AG04449 (cell line): Measurements from ENCODE around the gene USP5.
A peak's percentile ranks its signal among the peaks of the same experiment; 100 is the strongest.

Source experiments
- CTCF ChIA-PET: fragments of 350-600 bp; formaldehyde crosslinking; extraction: SDS; loops from one replicate; lab custom pipeline; 2021; ENCODE audit warnings: antibody characterized with exemption; lab: Yijun Ruan, JAX
- POLR2A ChIA-PET: fragments of 400-600, 350-600 bp; formaldehyde crosslinking; extraction: SDS; loops from one replicate; lab custom pipeline; 2020; ENCODE audit warnings: antibody characterized with exemption, inconsistent platforms; lab: Yijun Ruan, JAX
- DNase-seq: peaks from one replicate; pipeline ENCODE4 v3.0.0-alpha.2; 2010; ENCODE audit warnings: low read depth, low spot score
- H3K4me3 ChIP-seq: 2 replicates; pipeline ENCODE4 v1.5.1; 2011; ENCODE audit warnings: low read depth, mild to moderate bottlenecking, control low read depth, low read length
- TF ChIP-seq, protein P1 (sequence below): IDR thresholded peaks from one replicate; pipeline ENCODE4 v1.5.1; 2011; ENCODE audit warnings: mild to moderate bottlenecking, moderate library complexity, low read length, control low read depth, inconsistent platforms; ENCODE audit not compliant: insufficient read depth; ENCODE audit errors: missing control alignments

Gene USP5, protein sequence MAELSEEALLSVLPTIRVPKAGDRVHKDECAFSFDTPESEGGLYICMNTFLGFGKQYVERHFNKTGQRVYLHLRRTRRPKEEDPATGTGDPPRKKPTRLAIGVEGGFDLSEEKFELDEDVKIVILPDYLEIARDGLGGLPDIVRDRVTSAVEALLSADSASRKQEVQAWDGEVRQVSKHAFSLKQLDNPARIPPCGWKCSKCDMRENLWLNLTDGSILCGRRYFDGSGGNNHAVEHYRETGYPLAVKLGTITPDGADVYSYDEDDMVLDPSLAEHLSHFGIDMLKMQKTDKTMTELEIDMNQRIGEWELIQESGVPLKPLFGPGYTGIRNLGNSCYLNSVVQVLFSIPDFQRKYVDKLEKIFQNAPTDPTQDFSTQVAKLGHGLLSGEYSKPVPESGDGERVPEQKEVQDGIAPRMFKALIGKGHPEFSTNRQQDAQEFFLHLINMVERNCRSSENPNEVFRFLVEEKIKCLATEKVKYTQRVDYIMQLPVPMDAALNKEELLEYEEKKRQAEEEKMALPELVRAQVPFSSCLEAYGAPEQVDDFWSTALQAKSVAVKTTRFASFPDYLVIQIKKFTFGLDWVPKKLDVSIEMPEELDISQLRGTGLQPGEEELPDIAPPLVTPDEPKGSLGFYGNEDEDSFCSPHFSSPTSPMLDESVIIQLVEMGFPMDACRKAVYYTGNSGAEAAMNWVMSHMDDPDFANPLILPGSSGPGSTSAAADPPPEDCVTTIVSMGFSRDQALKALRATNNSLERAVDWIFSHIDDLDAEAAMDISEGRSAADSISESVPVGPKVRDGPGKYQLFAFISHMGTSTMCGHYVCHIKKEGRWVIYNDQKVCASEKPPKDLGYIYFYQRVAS

DNA sequence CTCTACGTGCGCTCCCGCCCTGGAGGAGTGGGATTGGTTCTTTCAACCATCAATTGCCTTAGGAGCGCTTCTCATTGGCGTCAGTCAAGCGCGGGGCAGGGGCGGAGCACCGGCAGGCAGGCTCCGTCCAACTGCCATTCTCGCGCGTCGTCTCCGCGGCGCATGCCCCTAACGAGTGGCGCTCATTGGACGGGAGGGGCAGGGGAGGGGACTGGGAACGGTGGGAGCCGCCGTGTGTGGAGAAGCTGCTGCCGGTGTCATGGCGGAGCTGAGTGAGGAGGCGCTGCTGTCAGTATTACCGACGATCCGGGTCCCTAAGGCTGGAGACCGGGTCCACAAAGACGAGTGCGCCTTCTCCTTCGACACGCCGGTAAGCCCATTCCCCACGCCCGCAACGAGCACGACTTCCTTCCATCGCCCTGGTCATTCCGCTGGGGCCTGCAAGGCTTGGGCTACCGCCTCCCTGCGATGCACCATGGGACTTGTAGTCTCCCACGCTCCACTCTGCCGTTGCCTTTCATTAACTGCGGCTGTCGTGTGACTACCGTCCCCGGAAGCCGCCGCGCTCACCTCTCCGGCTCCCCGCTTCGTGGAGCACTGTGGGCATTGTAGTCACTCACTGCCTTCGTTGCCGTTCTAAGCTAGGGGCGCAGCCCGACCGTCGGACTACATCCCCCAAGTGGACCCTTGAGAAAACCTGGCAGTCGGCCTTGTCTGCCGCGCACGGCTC lies at the start of gene USP5:
TSS of gene USP5 (plus strand) at position 230 of the 730 bp plus-strand sequence. CDS start at position 260, 30 bp downstream.
- CTCF ChIA-PET = interaction anchor here (1.1 to 18.1 kb wide), 9 partner anchors 11 to 168 kb away, joined by 3 to 316 read pairs (median 12); partner anchors contain the start of genes GNB3, MLF2, P3H3 and PTMS
- POLR2A ChIA-PET = interaction anchor here (1.0 to 8.8 kb wide), 11 partner anchors 11 to 313 kb away, joined by 3 to 164 read pairs (median 8); partner anchors contain the start of genes GNB3, MLF2, P3H3 and PTMS

DNA sequence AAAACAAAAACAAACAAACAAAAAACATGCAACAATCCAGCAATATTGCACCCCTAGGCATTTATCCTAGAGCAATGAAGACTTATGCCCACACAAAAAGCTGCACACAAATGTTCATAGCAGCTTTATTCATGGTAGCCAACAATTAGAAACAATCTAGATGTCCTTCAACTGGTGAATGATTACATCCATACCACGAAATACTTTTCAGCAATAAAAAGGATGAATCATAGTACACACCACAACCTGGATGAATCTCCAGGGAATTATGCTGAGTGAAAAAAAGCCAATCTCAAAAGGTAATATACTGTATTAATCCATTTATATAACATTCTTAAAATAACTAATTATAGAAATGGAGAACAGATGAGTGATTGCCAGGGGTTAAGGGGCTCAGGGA lies 44.8 kb upstream of the USP5 start:
- DNase-seq = no peak
- TF ChIP-seq, protein P1, sequence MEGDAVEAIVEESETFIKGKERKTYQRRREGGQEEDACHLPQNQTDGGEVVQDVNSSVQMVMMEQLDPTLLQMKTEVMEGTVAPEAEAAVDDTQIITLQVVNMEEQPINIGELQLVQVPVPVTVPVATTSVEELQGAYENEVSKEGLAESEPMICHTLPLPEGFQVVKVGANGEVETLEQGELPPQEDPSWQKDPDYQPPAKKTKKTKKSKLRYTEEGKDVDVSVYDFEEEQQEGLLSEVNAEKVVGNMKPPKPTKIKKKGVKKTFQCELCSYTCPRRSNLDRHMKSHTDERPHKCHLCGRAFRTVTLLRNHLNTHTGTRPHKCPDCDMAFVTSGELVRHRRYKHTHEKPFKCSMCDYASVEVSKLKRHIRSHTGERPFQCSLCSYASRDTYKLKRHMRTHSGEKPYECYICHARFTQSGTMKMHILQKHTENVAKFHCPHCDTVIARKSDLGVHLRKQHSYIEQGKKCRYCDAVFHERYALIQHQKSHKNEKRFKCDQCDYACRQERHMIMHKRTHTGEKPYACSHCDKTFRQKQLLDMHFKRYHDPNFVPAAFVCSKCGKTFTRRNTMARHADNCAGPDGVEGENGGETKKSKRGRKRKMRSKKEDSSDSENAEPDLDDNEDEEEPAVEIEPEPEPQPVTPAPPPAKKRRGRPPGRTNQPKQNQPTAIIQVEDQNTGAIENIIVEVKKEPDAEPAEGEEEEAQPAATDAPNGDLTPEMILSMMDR = no peak
- H3K4me3 ChIP-seq = no peak overlapping the region
- POLR2A ChIA-PET = no interaction called here
- CTCF ChIA-PET = interaction anchor here (0.7 to 3.3 kb wide), 3 partner anchors 29 to 151 kb away, joined by 3 to 19 read pairs (median 3); partner anchors contain the start of gene MLF2

More for the DNA sequence above, at the start of gene USP5:
- H3K4me3 ChIP-seq = peak within 1 kb of the TSS; percentile 98
- TF ChIP-seq, protein P1 = no peak
- DNase-seq = peak; percentile 97

DNA sequence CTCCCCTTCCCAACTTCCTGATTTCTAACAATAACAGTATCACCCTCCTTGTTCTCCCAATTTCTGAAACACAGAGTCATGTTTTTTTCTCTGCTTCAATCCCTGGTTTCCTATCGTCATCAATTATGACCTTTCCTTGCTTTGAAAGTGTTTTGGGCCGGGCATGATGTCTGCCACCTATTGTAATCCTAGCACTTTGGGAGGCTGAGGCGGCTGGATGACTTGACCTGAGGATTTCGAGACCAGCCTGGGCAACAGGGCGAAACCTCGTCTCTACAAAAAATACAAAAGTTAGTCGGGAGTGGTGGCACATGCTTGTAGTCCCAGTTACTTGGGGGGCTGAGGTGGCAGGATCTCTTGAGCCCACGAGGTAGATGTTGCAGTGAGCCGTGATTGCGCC lies 42.9 kb upstream of the USP5 start:
- POLR2A ChIA-PET = no interaction called here
- no peak for DNase-seq
- CTCF ChIA-PET = interaction anchor here (1.0 to 3.3 kb wide), 6 partner anchors 12 to 195 kb away, joined by 3 to 19 read pairs (median 4); partner anchors contain the start of genes MLF2 and PTMS
- H3K4me3 ChIP-seq = no peak overlapping the region
- TF ChIP-seq, protein P1 = no peak

DNA sequence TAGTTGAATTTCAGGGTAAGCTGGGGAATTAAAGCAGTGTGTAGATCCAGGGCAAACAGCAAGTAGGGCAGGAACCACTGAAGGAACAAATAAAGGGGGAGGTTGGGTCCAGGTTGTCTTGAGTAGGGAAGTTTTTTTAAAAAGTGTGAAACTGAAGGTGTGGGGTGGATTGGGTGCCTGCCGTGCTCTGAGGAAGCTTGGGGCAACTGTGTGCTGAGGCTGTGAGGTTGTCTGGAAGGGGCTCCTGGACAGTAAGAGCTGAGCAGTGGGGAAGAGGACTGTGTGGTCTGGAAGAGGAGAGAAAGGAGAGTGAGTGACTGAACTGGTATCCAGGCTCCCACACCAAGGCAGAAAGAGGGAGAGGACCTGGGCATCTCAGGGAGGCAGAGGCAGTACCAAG lies 41.2 kb upstream of the USP5 start:
- POLR2A ChIA-PET = no interaction called here
- CTCF ChIA-PET = interaction anchor here (1.5 to 4.5 kb wide), 5 partner anchors 11 to 57 kb away, joined by 3 to 37 read pairs (median 8); partner anchors contain the start of genes CD4, GPR162, MLF2 and P3H3
- TF ChIP-seq, protein P1 = no peak
- no peak for DNase-seq
- no peak overlapping the region for H3K4me3 ChIP-seq

DNA sequence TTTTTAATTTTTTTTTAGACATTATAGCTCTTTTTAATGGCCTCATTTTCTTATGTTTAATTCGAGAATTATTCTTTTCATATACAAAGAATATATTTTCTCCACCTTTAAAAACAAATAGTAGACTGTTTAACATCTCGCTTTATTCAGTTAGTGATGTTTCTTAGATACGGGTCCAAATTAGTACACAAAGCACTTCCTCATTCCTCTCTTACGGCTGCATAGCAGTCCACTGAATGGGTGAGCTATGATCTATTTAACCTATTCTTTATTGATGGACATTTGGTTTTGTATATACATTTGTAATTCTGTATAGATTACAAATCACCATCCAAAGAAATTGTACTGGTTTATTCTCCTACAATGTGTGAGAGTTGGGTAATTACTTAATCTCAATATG lies 38.6 kb upstream of the USP5 start:
- ChIA-PET CTCF (interaction anchor here (1.0 to 4.5 kb wide), 5 partner anchors 13 to 88 kb away, joined by 3 to 37 read pairs (median 6); partner anchors contain the start of genes P3H3 and PTMS), POLR2A (interaction anchor here (0.8 kb wide), 1 partner anchor 8 kb away, joined by 3 read pairs; no protein-coding TSS in a partner anchor)
- TF ChIP-seq, protein P1 = no peak
- DNase-seq = no peak
- no peak overlapping the region for H3K4me3 ChIP-seq
